ENCODE measurements around the gene IFT172. TPM values are rescaled to one million over a fixed set of nuclear protein-coding genes. Genes with fewer than 3 reads are reported as not detected.

The IFT172 gene
- total and polyA plus RNA-seq, 2 donors from 2014 or later: 25.9 to 40.3 TPM

GRCh38 chr2:27412419-27413152 lies 77.0 kb downstream of the IFT172 start:
- no peak for TF ChIP-seq CTCF (IDR thresholded peaks at IDR 0.05; ENCODE audit: borderline replicate concordance, extremely low read depth, insufficient read depth)
- Histone ChIP-seq H3K4me3 (ENCODE audit: low read length in 3 of 3) (no peak overlapping the region), H3K9ac (ENCODE audit: low read length in 3 of 3) (no peak overlapping the region), H3K4me1 (ENCODE audit: control insufficient read depth in 2 of 3, insufficient read depth in 2 of 3, low read depth in 1 of 3, low read length in 3 of 3) (peaks cover 0 to 7% (median 7%) of the 10 kb centered on the region in 3 donors), H3K9me3 (ENCODE audit: control insufficient read depth in 2 of 3, insufficient read depth in 1 of 3, low read length in 3 of 3) (no peaks in the 10 kb centered on the region), H3K27me3 (ENCODE audit: control insufficient read depth, insufficient read depth, low read length) (no peaks in the 10 kb centered on the region), H3K36me3 (ENCODE audit: control insufficient read depth in 2 of 3, insufficient read depth in 3 of 3, low read length in 3 of 3) (no peaks in the 10 kb centered on the region), H3K27ac (ENCODE audit: low read depth in 2 of 2, low read length in 2 of 2) (no peak overlapping the region)
- intact Hi-C loops (cut with DNase I): no loop called here
- no peak for FAIRE-seq
- no peak for DNase-seq

- Histone ChIP-seq H3K27me3 (ENCODE audit: control insufficient read depth, insufficient read depth, low read length) (no peaks in the 10 kb centered on the region), H3K9me3 (ENCODE audit: control insufficient read depth in 2 of 3, insufficient read depth in 1 of 3, low read length in 3 of 3) (no peaks in the 10 kb centered on the region), H3K27ac (ENCODE audit: low read depth in 2 of 2, low read length in 2 of 2) (peak within 1 kb of the TSS; percentile 75 to 83), H3K36me3 (ENCODE audit: control insufficient read depth in 2 of 3, insufficient read depth in 3 of 3, low read length in 3 of 3) (no peaks in the 10 kb centered on the region), H3K4me1 (ENCODE audit: control insufficient read depth in 2 of 3, insufficient read depth in 2 of 3, low read depth in 1 of 3, low read length in 3 of 3) (peaks cover 0 to 7% (median 7%) of the 10 kb centered on the region in 3 donors), H3K4me3 (ENCODE audit: low read length in 3 of 3) (peak within 1 kb of the TSS; percentile 81 to 95 (median 87)), H3K9ac (ENCODE audit: low read length in 3 of 3) (peak within 1 kb of the TSS; percentile 75 to 78 (median 77))
- TF ChIP-seq CTCF (IDR thresholded peaks at IDR 0.05; ENCODE audit: borderline replicate concordance, extremely low read depth, insufficient read depth): no peak
- FAIRE-seq: no peak
- intact Hi-C loops (cut with DNase I): no loop called here
- peak; percentile 97 to 98 (median 97) for DNase-seq
Measured at GRCh38 chr2:27409321-27410073, 80.0 kb downstream of the IFT172 start, which contains the start of gene PPM1G. TSS of gene PPM1G (minus strand) at chr2:27409591. CDS start at chr2:27409422, 169 bp downstream.

DNA sequence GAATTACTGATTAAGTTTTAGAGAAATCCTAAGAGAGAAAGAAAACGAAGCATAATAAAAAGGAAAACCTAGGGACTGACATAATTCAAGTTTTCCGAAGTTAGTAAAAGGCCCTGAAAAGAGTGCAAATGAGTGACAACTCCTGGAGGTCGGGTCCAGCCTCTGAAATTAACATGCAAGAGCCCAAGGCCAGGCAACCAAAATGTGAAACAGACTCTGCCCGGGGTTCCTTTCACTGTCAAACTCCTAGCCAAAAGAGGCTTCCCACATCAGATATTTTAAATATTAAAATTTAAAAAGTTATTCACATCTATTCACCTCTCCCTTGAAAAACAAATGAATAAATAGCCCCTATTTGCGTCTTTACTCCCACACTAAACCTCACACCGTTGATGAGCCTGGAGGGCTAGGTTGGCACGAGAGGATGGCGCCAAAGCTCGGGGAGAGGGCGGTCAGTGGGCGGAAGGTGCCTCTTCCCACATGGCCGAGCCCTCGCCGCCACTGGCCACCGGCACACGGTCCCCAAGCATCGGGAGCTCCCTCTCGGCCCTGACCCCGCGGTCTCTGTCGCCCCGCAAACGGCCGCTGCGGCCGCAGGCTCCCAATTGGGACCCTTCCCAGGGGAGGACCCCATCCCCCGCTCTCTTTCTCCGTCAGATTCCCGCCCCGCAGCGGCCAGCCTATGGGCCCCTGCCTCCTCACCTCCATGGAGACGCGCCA lies 80.8 kb downstream of the IFT172 start:
- FAIRE-seq: no peak

More for the DNA sequence above, 80.8 kb downstream of the IFT172 start:
- Histone ChIP-seq H3K27me3 (ENCODE audit: control insufficient read depth, insufficient read depth, low read length) (no peaks in the 10 kb centered on the region), H3K9me3 (ENCODE audit: control insufficient read depth in 2 of 3, insufficient read depth in 1 of 3, low read length in 3 of 3) (no peaks in the 10 kb centered on the region), H3K36me3 (ENCODE audit: control insufficient read depth in 2 of 3, insufficient read depth in 3 of 3, low read length in 3 of 3) (no peaks in the 10 kb centered on the region), H3K27ac (ENCODE audit: low read depth in 2 of 2, low read length in 2 of 2) (peak overlapping the region; percentile 71 to 75), H3K9ac (ENCODE audit: low read length in 3 of 3) (peak overlapping the region; percentile 24 to 78 (median 71)), H3K4me3 (ENCODE audit: low read length in 3 of 3) (peak overlapping the region; percentile 23 to 86 (median 81)), H3K4me1 (ENCODE audit: control insufficient read depth in 2 of 3, insufficient read depth in 2 of 3, low read depth in 1 of 3, low read length in 3 of 3) (peaks cover 0 to 7% (median 7%) of the 10 kb centered on the region in 3 donors)
- no peak for TF ChIP-seq CTCF (IDR thresholded peaks at IDR 0.05; ENCODE audit: borderline replicate concordance, extremely low read depth, insufficient read depth)
- intact Hi-C loops (cut with DNase I): no loop called here
- DNase-seq: peak in 2 of 5 donors; percentile 40 to 83

All from kidney (tissue), 14 donors.